Fibroblast of lung (primary cell): ENCODE results near the gene SLX4. TPM values are rescaled to one million over a fixed set of nuclear protein-coding genes. Genes with fewer than 3 reads are reported as not detected.

Source experiments
- DNase-seq, 2 donors: peaks; one replicate each; pipeline versions ENCODE4 v3.0.0 to v3.0.0-alpha.2; 2010; ENCODE audit warnings: low read depth in 2 of 2
- H2AFZ ChIP-seq: 2 replicates; pipeline ENCODE4 v1.5.1; 2012; ENCODE audit warnings: low read length, control low read depth, inconsistent platforms
- H3K27ac ChIP-seq: 2 replicates; pipeline ENCODE4 v1.5.1; 2011; ENCODE audit warnings: low read length, control low read depth; ENCODE audit not compliant: insufficient read depth
- H3K27me3 ChIP-seq: 2 replicates; pipeline ENCODE4 v1.5.1; 2011; ENCODE audit warnings: mild to moderate bottlenecking, low read length; ENCODE audit not compliant: control insufficient read depth, insufficient read depth
- H3K36me3 ChIP-seq: 2 replicates; pipeline ENCODE4 v1.5.1; 2011; ENCODE audit warnings: low read length; ENCODE audit not compliant: control insufficient read depth, insufficient read depth
- H3K4me1 ChIP-seq: 2 replicates; pipeline ENCODE4 v1.5.1; 2011; ENCODE audit warnings: low read length; ENCODE audit not compliant: control insufficient read depth, insufficient read depth; ENCODE audit errors: extremely low read depth
- H3K4me2 ChIP-seq: 2 replicates; pipeline ENCODE4 v1.5.1; 2011; ENCODE audit warnings: low read length, control low read depth; ENCODE audit not compliant: insufficient read depth; ENCODE audit errors: extremely low read depth
- H3K4me3 ChIP-seq, 4 experiments: fragments of 200-600 bp in 1 of 4; sonication (generic) in 1 of 4; replicated peaks in 1 of 4; 2 replicates each; pipeline ENCODE4 v1.5.1; 2011 to 2016; ENCODE audit warnings: low read length in 4 of 4, low read depth in 3 of 4, mild to moderate bottlenecking in 3 of 4, control low read depth in 2 of 4, inconsistent platforms in 1 of 4, mixed read lengths in 1 of 4; ENCODE audit not compliant: insufficient read depth in 1 of 4; ENCODE audit errors: control extremely low read depth in 1 of 4
- H3K79me2 ChIP-seq: 2 replicates; pipeline ENCODE4 v1.5.1; 2012; ENCODE audit warnings: mild to moderate bottlenecking, low read length, inconsistent platforms; ENCODE audit not compliant: control insufficient read depth, insufficient read depth
- H3K9ac ChIP-seq: 2 replicates; pipeline ENCODE4 v1.5.1; 2011; ENCODE audit warnings: mild to moderate bottlenecking, low read length, control low read depth; ENCODE audit not compliant: insufficient read depth
- H3K9me3 ChIP-seq: 2 replicates; pipeline ENCODE4 v1.5.1; 2012; ENCODE audit warnings: low read depth, low read length; ENCODE audit not compliant: control insufficient read depth, insufficient read depth
- H4K20me1 ChIP-seq: 2 replicates; pipeline ENCODE4 v1.5.1; 2011; ENCODE audit warnings: low read length; ENCODE audit not compliant: control insufficient read depth, insufficient read depth; ENCODE audit errors: extremely low read depth
- CTCF ChIP-seq, 2 donors: IDR thresholded peaks in 1 of 2; conservative IDR thresholded peaks in 1 of 2; 1 replicate in 1 of 2; 2 replicates in 1 of 2; pipeline ENCODE4 v1.5.1; 2011 to 2012; ENCODE audit warnings: low read length in 2 of 2, control low read depth in 1 of 2, inconsistent platforms in 1 of 2, low read depth in 1 of 2, mild to moderate bottlenecking in 1 of 2
- EZH2 ChIP-seq: IDR thresholded peaks from 2 replicates; pipeline ENCODE4 v1.5.1; 2012; ENCODE audit warnings: low read length, control low read depth, mild to moderate bottlenecking; ENCODE audit errors: missing control alignments
- polyA plus RNA-seq, 2 donors: library from polyadenylated mRNA; depleted of rRNA in 1 of 2; stranded (reverse) in 1 of 2; unstranded in 1 of 2; fragments of >200 nt; gene quantifications; 2 replicates each; pipeline ENCODE4 v1.2.1, GENCODE V29; 2011 to 2012; ENCODE audit warnings: missing spikeins in 1 of 2
- total RNA-seq: library from RNA; depleted of rRNA; stranded (reverse); fragments of >200 nt; gene quantifications from 2 replicates; pipeline ENCODE4 v1.2.1, GENCODE V29; 2014

The SLX4 gene
- total and polyA plus RNA-seq, 2 donors (not counting 1 experiment from before 2014, with no cell fraction given) = 0.81 to 4.0 TPM

- no peak overlapping the region for H2AFZ ChIP-seq
- no peak for DNase-seq
Measured at GRCh38 chr16:3570420-3571062, 40.9 kb downstream of the SLX4 start.

GRCh38 chr16:3569851-3570250 is 41.6 kb downstream of the SLX4 start:
- H3K27me3 ChIP-seq = no peaks in the 10 kb centered on the region
- peaks cover 2% of the 10 kb centered on the region for H3K9me3 ChIP-seq
- DNase-seq = no peak
- H3K4me3 ChIP-seq = no peak overlapping the region
- no peaks in the 10 kb centered on the region for H3K79me2 ChIP-seq
- no peaks in the 10 kb centered on the region for H3K36me3 ChIP-seq
- no peak overlapping the region for H3K4me2 ChIP-seq
- H3K9ac ChIP-seq = no peak overlapping the region
- H3K4me1 ChIP-seq = no peaks in the 10 kb centered on the region
- no peak overlapping the region for H3K27ac ChIP-seq
- no peaks in the 10 kb centered on the region for H4K20me1 ChIP-seq
- TF ChIP-seq CTCF (conservative IDR thresholded peaks at IDR 0.05 in 1 of 2, IDR thresholded peaks at IDR 0.05 in 1 of 2; ENCODE audit: low read depth in 1 of 2, low read length in 2 of 2) (no peak), EZH2 (no peak)
- H2AFZ ChIP-seq = no peak overlapping the region

More at GRCh38 chr16:3570420-3571062, 40.9 kb downstream of the SLX4 start:
- no peak for TF ChIP-seq EZH2
- TF ChIP-seq CTCF (conservative IDR thresholded peaks at IDR 0.05 in 1 of 2, IDR thresholded peaks at IDR 0.05 in 1 of 2; ENCODE audit: low read depth in 1 of 2, low read length in 2 of 2) = no peak
- H3K27ac ChIP-seq = no peak overlapping the region
- H3K4me2 ChIP-seq = no peak overlapping the region
- H3K36me3 ChIP-seq = no peaks in the 10 kb centered on the region
- no peaks in the 10 kb centered on the region for H3K4me1 ChIP-seq
- H3K9me3 ChIP-seq = peaks cover 2% of the 10 kb centered on the region
- no peak overlapping the region for H3K4me3 ChIP-seq
- H3K9ac ChIP-seq = no peak overlapping the region
- no peaks in the 10 kb centered on the region for H4K20me1 ChIP-seq
- H3K27me3 ChIP-seq = no peaks in the 10 kb centered on the region
- H3K79me2 ChIP-seq = no peaks in the 10 kb centered on the region

- Histone ChIP-seq H3K9me3 (peaks cover 2% of the 10 kb centered on the region), H3K27ac (no peak overlapping the region), H3K4me2 (no peak overlapping the region), H3K36me3 (no peaks in the 10 kb centered on the region), H3K79me2 (no peaks in the 10 kb centered on the region), H3K4me3 (no peak overlapping the region), H3K27me3 (no peaks in the 10 kb centered on the region), H4K20me1 (no peaks in the 10 kb centered on the region), H3K4me1 (no peaks in the 10 kb centered on the region), H3K9ac (no peak overlapping the region), H2AFZ (no peak overlapping the region)
- no peak for DNase-seq
- TF ChIP-seq CTCF (conservative IDR thresholded peaks at IDR 0.05 in 1 of 2, IDR thresholded peaks at IDR 0.05 in 1 of 2; ENCODE audit: low read depth in 1 of 2, low read length in 2 of 2) = no peak
- no peak for TF ChIP-seq EZH2
Measured at GRCh38 chr16:3566990-3567389, 44.4 kb downstream of the SLX4 start.
